GM12878 (cell line): ENCODE measurements around the gene ZSWIM9. TPM values are rescaled to one million over a fixed set of nuclear protein-coding genes. Genes with fewer than 3 reads are reported as not detected.

Experiments
- ATAC-seq: fragments of 200-7000 bp; cut with Tn5 transposase; 3 replicates; pipeline ENCODE4 v1.9.1; 2020; ENCODE audit warnings: mild to moderate bottlenecking, moderate library complexity
- BruUV-seq: library from RNA; stranded (reverse); fragments of 400-500 nt; replicated peaks from 2 replicates; lab custom pipeline; 2021; lab: Mats Ljungman, UMichigan
- CTCF ChIA-PET: fragments of 300-600 bp; sonication (Branson Sonifier 250); formaldehyde crosslinking; extraction: SDS; loops from one replicate; lab custom pipeline; 2021; ENCODE audit warnings: inconsistent platforms; lab: Yijun Ruan, JAX
- POLR2A ChIA-PET: fragments of 350-600 bp; formaldehyde crosslinking; extraction: SDS; loops from one replicate; lab custom pipeline; 2021; ENCODE audit warnings: inconsistent platforms; lab: Charles Lee
- RAD21 ChIA-PET: fragments of 300-600 bp; sonication (Branson Sonifier 250); formaldehyde crosslinking; loops from one replicate; lab custom pipeline; 2023; ENCODE audit warnings: antibody characterized with exemption; ENCODE audit not compliant: unreplicated experiment; lab: Charles Lee
- SMC1A ChIA-PET: fragments of 300-600 bp; sonication (Branson Sonifier 250); formaldehyde crosslinking; loops from one replicate; lab custom pipeline; 2023; ENCODE audit not compliant: unreplicated experiment, uncharacterized antibody; lab: Charles Lee
- DNase-seq: peaks from one replicate; pipeline ENCODE4 v3.0.0-alpha.2; 2011; ENCODE audit warnings: low read depth, low spot score
- FAIRE-seq: peaks from 3 replicates; lab custom pipeline; 2011; peaks lifted over from hg19 to GRCh38; lab: Jason Lieb, UNC
- H2AFZ ChIP-seq: 2 replicates; pipeline ENCODE4 v1.6.0; 2011; ENCODE audit warnings: low read depth, low read length, control low read depth; ENCODE audit not compliant: control insufficient read depth
- H3K27ac ChIP-seq: 2 replicates; pipeline ENCODE4 v1.5.1; 2011; ENCODE audit warnings: control low read depth; ENCODE audit not compliant: control insufficient read depth, insufficient read depth
- H3K27me3 ChIP-seq, 2 experiments: replicated peaks in 1 of 2; 2 replicates each; pipeline versions ENCODE4 v1.6.0 to v1.6.1; 2011; ENCODE audit warnings: low read length in 1 of 2; ENCODE audit not compliant: control insufficient read depth in 2 of 2, insufficient read depth in 2 of 2
- H3K36me3 ChIP-seq, 2 experiments: 2 replicates each; pipeline ENCODE4 v1.5.1; 2011; ENCODE audit warnings: low read length in 1 of 2; ENCODE audit not compliant: control insufficient read depth in 2 of 2, insufficient read depth in 2 of 2
- H3K4me1 ChIP-seq: 2 replicates; pipeline ENCODE4 v1.6.1; 2011; ENCODE audit warnings: mild to moderate bottlenecking, low read length, moderate library complexity, mixed read lengths; ENCODE audit not compliant: control insufficient read depth, insufficient read depth
- H3K4me2 ChIP-seq: 2 replicates; pipeline ENCODE4 v1.6.0; 2011; ENCODE audit warnings: control low read depth; ENCODE audit not compliant: control insufficient read depth, insufficient read depth
- H3K4me3 ChIP-seq: fragments of 200-600 bp; sonication (generic); 2 replicates; pipeline ENCODE4 v1.5.1; 2016
- H3K79me2 ChIP-seq: 2 replicates; pipeline ENCODE4 v1.6.0; 2011; ENCODE audit warnings: low read length; ENCODE audit not compliant: control insufficient read depth, insufficient read depth
- H3K9ac ChIP-seq: 2 replicates; pipeline ENCODE4 v1.8.0; 2011; ENCODE audit warnings: low read length, control low read depth, mixed read lengths; ENCODE audit not compliant: control insufficient read depth, insufficient read depth
- H3K9me3 ChIP-seq: replicated peaks from 3 replicates; pipeline ENCODE4 v1.5.1; 2011; ENCODE audit warnings: mild to moderate bottlenecking, low read length; ENCODE audit not compliant: control insufficient read depth, insufficient read depth
- H4K20me1 ChIP-seq: 2 replicates; pipeline ENCODE4 v1.6.0; 2011; ENCODE audit not compliant: control insufficient read depth, insufficient read depth
- BACH1 ChIP-seq: fragments of 450-650 bp; IDR thresholded peaks from 2 replicates; pipeline ENCODE4 v1.6.1; 2017; ENCODE audit warnings: mild to moderate bottlenecking, borderline replicate concordance
- BCL11A ChIP-seq: IDR thresholded peaks from 2 replicates; pipeline ENCODE4 v1.6.1; 2011; ENCODE audit warnings: low read depth, low read length
- BRCA1 ChIP-seq: IDR thresholded peaks from 2 replicates; pipeline ENCODE4 v1.6.1; 2011; ENCODE audit warnings: low read depth, low read length, improper control_type of control experiment
- EED ChIP-seq: sonication (generic); IDR thresholded peaks from 2 replicates; pipeline ENCODE4 v1.6.1; 2016; ENCODE audit warnings: antibody characterized with exemption, low read depth
- HDAC2 ChIP-seq: fragments of 200-600 bp; sonication (generic); IDR thresholded peaks from 2 replicates; pipeline ENCODE4 v1.6.1; 2017
- IKZF1 ChIP-seq: fragments of 450-650 bp; conservative IDR thresholded peaks from 2 replicates; pipeline ENCODE4 v1.6.1; 2017; ENCODE audit warnings: antibody characterized with exemption, mild to moderate bottlenecking
- MEF2A ChIP-seq: IDR thresholded peaks from 2 replicates; pipeline ENCODE4 v1.6.1; 2011; ENCODE audit warnings: low read depth, mild to moderate bottlenecking, low read length, moderate library complexity; ENCODE audit not compliant: insufficient read depth
- MTA3 ChIP-seq: IDR thresholded peaks from 2 replicates; pipeline ENCODE4 v1.6.1; 2012; ENCODE audit warnings: low read length, inconsistent platforms, borderline replicate concordance
- NFYA ChIP-seq: IDR thresholded peaks from 2 replicates; pipeline ENCODE4 v1.6.1; 2011; ENCODE audit warnings: low read depth, mild to moderate bottlenecking, low read length, improper control_type of control experiment, borderline replicate concordance
- NR2F1 ChIP-seq: fragments of 450-650 bp; conservative IDR thresholded peaks from 2 replicates; pipeline ENCODE4 v1.6.1; 2017; ENCODE audit warnings: mild to moderate bottlenecking
- POLR2AphosphoS5 ChIP-seq: IDR thresholded peaks from 2 replicates; pipeline ENCODE4 v1.6.1; 2011; ENCODE audit warnings: mild to moderate bottlenecking, low read length, inconsistent platforms
- SREBF1 ChIP-seq: IDR thresholded peaks from 2 replicates; pipeline ENCODE4 v1.6.1; 2012; ENCODE audit warnings: mild to moderate bottlenecking, low read length
- SRF ChIP-seq, 2 experiments: IDR thresholded peaks; 2 replicates each; pipeline ENCODE4 v1.6.1; 2011; ENCODE audit warnings: low read depth in 2 of 2, low read length in 2 of 2, mild to moderate bottlenecking in 1 of 2, moderate library complexity in 1 of 2
- TARDBP ChIP-seq: IDR thresholded peaks from 2 replicates; pipeline ENCODE4 v1.6.1; 2016; ENCODE audit warnings: borderline replicate concordance
- TCF7 ChIP-seq: IDR thresholded peaks from 2 replicates; pipeline ENCODE4 v1.6.1; 2014; ENCODE audit warnings: antibody characterized with exemption, borderline replicate concordance
- ZBTB40 ChIP-seq: fragments of 450-650 bp; IDR thresholded peaks from 2 replicates; pipeline ENCODE4 v1.6.1; 2016; ENCODE audit warnings: mild to moderate bottlenecking, moderate library complexity, borderline replicate concordance
- ZNF274 ChIP-seq: IDR thresholded peaks from one replicate; pipeline ENCODE4 v1.8.0; 2011; ENCODE audit not compliant: insufficient read length, insufficient read depth
- WGBS: methylation state at CpG from one replicate; pipeline ENCODE4 v1.1.6; 2016; ENCODE audit warnings: low lambda C conversion rate; ENCODE audit not compliant: insufficient replicate concordance, insufficient coverage; ENCODE audit errors: missing lambda C conversion rate; 5-methylcytosine and 5-hydroxymethylcytosine counted together
- in situ Hi-C: fragments of 300-500 bp; cut with MboI; formaldehyde crosslinking; loops from 9 replicates; pipeline ENCODE4 v1.14.3; 2018; ENCODE audit warnings: mixed read lengths
- intact Hi-C: fragments of 100-400 bp; cut with micrococcal nuclease; formaldehyde crosslinking; loops from one replicate; pipeline ENCODE4 v1.14.2; 2022; ENCODE audit not compliant: unreplicated experiment
- polyA plus RNA-seq, 11 experiments: library from polyadenylated mRNA; depleted of rRNA in 4 of 11; unstranded in 6 of 11; stranded (reverse) in 5 of 11; fragments of >200 nt; fragmentation: Nextera tagmentation in 4 of 11; fragmentation: Illumina TruSeq in 1 of 11; extraction: Ambion mirVana in 4 of 11; extraction: Trizol in 1 of 11; gene quantifications; 1 replicate in 1 of 11; 2 replicates in 10 of 11; pipeline versions ENCODE4 v1.2.1 to v1.2.3, GENCODE V29; 2011 to 2016; ENCODE audit warnings: inconsistent platforms in 2 of 11, missing spikeins in 2 of 11, low read depth in 1 of 11
- total RNA-seq, 4 experiments: library from RNA; depleted of rRNA in 3 of 4; stranded (reverse); fragments of >200 nt in 3 of 4; fragmentation: Illumina TruSeq in 1 of 4; extraction: Trizol in 1 of 4; gene quantifications; 2 replicates each; pipeline versions ENCODE4 v1.2.1 to v1.2.3, GENCODE V29; 2013 to 2021

ZSWIM9 gene
- total and polyA plus RNA-seq, 10 of the 15 experiments (the other 5 are each of a cell fraction or from before 2014, with no cell fraction given) = 0.29 to 6.2 (median 1.4) TPM; not detected in 1

DNA sequence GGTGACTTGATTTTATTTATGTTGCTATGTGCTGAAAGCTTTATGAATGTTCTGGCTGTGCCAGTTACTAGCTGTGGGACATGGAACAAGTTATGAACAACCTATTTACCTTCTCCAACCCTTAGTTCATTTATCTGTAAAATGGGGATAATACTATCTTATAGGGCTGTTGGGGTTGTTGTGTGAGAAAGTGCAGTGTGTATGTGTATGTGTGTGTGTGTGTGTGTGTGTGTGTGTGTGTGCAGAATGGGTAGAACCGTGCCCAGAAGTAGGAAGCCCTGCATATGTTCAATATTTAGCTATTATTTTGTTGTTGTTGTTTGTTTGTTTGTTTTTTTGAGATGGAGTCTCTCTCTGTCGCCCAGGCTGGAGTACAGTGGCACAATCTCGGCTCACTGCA, 20.4 kb downstream of the ZSWIM9 start:
- TF ChIP-seq TCF7 (no peak), HDAC2 (no peak), NFYA (no peak), IKZF1 (no peak), SREBF1 (no peak), BACH1 (no peak)
- Histone ChIP-seq H3K4me3 (no peak overlapping the region), H3K9me3 (no peaks in the 10 kb centered on the region), H3K27ac (no peak overlapping the region), H3K4me1 (peaks cover 9% of the 10 kb centered on the region), H4K20me1 (no peaks in the 10 kb centered on the region), H2AFZ (no peak overlapping the region), H3K9ac (no peak overlapping the region), H3K36me3 (no peaks in the 10 kb centered on the region), H3K27me3 (no peaks in the 10 kb centered on the region), H3K79me2 (no peaks in the 10 kb centered on the region), H3K4me2 (no peak overlapping the region)
- DNase-seq (no peak), ATAC-seq (no peak), FAIRE-seq (no peak)
- CTCF ChIA-PET = interaction anchor here (1.4 to 2.7 kb wide), 3 partner anchors 13 to 227 kb away, joined by 4 to 7 read pairs (median 6); no protein-coding TSS in a partner anchor
- POLR2A ChIA-PET = interaction anchor here (0.9 to 1.3 kb wide), 2 partner anchors 13 to 19 kb away, joined by 3 to 4 read pairs; no protein-coding TSS in a partner anchor
- 96% methylated on average over 3 of the region's 3 CpGs for WGBS
- intact Hi-C loops (no loop called here), in situ Hi-C loops (no loop called here)
- SMC1A ChIA-PET = interaction anchor here (1.4 kb wide), 1 partner anchor 13 kb away, joined by 3 read pairs; no protein-coding TSS in a partner anchor
- BruUV-seq = no TSS peak
- RAD21 ChIA-PET = no interaction called here

DNA sequence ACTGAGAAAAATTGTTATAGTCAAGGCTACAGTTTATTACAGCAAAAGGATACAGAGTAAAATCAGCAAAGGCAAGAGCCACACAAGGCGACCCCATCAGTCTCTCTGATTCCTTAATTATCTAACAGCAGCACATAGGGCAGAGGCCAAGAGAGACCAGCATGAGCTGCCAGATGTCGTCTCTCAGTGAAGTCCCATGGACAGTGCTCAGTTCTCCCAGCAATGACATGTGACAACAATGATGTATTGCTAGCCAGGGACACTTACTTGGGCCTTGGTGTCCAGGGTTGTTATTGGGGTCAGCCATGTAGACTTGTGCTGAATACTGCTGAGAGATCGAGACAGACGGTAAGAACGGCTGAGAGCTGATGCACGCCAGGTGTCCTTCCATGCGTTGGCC, 22.3 kb downstream of the ZSWIM9 start:
- no peak overlapping the region for H2AFZ ChIP-seq
- H3K4me3 ChIP-seq = no peak overlapping the region
- 80% methylated on average over 7 of the region's 7 CpGs for WGBS
- ChIA-PET POLR2A (no interaction called here), SMC1A (no interaction called here), RAD21 (no interaction called here), CTCF (interaction anchor here (1.9 kb wide), 1 partner anchor 86 kb away, joined by 6 read pairs; no protein-coding TSS in a partner anchor)
- no peak overlapping the region for H3K9ac ChIP-seq
- no peaks in the 10 kb centered on the region for H4K20me1 ChIP-seq
- H3K4me1 ChIP-seq = no peaks in the 10 kb centered on the region
- TF ChIP-seq ZBTB40 (no peak), TARDBP (no peak), BCL11A (no peak), SRF (IDR thresholded peaks at IDR 0.05; ENCODE audit: low read depth in 2 of 2, low read length in 2 of 2) (no peak), EED (no peak), MTA3 (no peak), BRCA1 (no peak), POLR2AphosphoS5 (no peak), MEF2A (no peak), NR2F1 (no peak), ZNF274 (no peak)
- ATAC-seq (no peak), FAIRE-seq (no peak), DNase-seq (no peak)
- no peaks in the 10 kb centered on the region for H3K27me3 ChIP-seq
- no TSS peak for BruUV-seq
- no peaks in the 10 kb centered on the region for H3K9me3 ChIP-seq
- in situ Hi-C loops = no loop called here
- intact Hi-C loops = no loop called here
- H3K27ac ChIP-seq = no peak overlapping the region
- no peaks in the 10 kb centered on the region for H3K36me3 ChIP-seq
- H3K79me2 ChIP-seq = no peaks in the 10 kb centered on the region
- no peak overlapping the region for H3K4me2 ChIP-seq
